CD14-positive monocyte (primary cell): ENCODE measurements around the gene CACNA1D. TPM values are rescaled to one million over a fixed set of nuclear protein-coding genes. Genes with fewer than 3 reads are reported as not detected.

Experiments used
- DNase-seq, 3 donors: peaks; one replicate each; pipeline ENCODE4 v3.0.0-alpha.2; 2011 to 2022
- H2AFZ ChIP-seq: 2 replicates; pipeline ENCODE4 v1.6.0; 2012; ENCODE audit warnings: mild to moderate bottlenecking, low read depth, low read length, inconsistent platforms; ENCODE audit not compliant: insufficient read depth, poor library complexity, severe bottlenecking
- H3K27ac ChIP-seq, 2 donors: 1 replicate in 1 of 2; 2 replicates in 1 of 2; pipeline ENCODE4 v1.5.1; 2012 to 2013; ENCODE audit warnings: low read length in 2 of 2, control low read depth in 1 of 2, inconsistent platforms in 1 of 2, low read depth in 1 of 2, mild to moderate bottlenecking in 1 of 2
- H3K27me3 ChIP-seq, 2 donors: one replicate each; pipeline versions ENCODE4 v1.6.0 to v1.6.1; 2011 to 2013; ENCODE audit warnings: low read length in 2 of 2; ENCODE audit not compliant: control insufficient read depth in 2 of 2, insufficient read depth in 2 of 2
- H3K36me3 ChIP-seq, 2 donors: replicated peaks in 1 of 2; 1 replicate in 1 of 2; 2 replicates in 1 of 2; pipeline versions ENCODE4 v1.5.1 to v1.6.1; 2012 to 2013; ENCODE audit warnings: low read length in 2 of 2, control low read depth in 1 of 2, inconsistent platforms in 1 of 2, mild to moderate bottlenecking in 1 of 2; ENCODE audit not compliant: insufficient read depth in 2 of 2, control insufficient read depth in 1 of 2
- H3K4me1 ChIP-seq, 2 donors: 1 replicate in 1 of 2; 2 replicates in 1 of 2; pipeline versions ENCODE4 v1.5.1 to v1.6.1; 2012 to 2013; ENCODE audit warnings: low read length in 2 of 2, control low read depth in 1 of 2, inconsistent platforms in 1 of 2, mild to moderate bottlenecking in 1 of 2, moderate library complexity in 1 of 2; ENCODE audit not compliant: insufficient read depth in 2 of 2, control insufficient read depth in 1 of 2
- H3K4me2 ChIP-seq: replicated peaks from 2 replicates; pipeline ENCODE3; 2012; ENCODE audit warnings: low read length, moderate library complexity, mild to moderate bottlenecking; ENCODE audit not compliant: poor library complexity, severe bottlenecking; ENCODE audit errors: extremely low read depth
- H3K4me3 ChIP-seq, 3 experiments: fragments of 200-600 bp in 1 of 3; sonication (generic) in 1 of 3; replicated peaks in 1 of 3; 1 replicate in 2 of 3; 2 replicates in 1 of 3; pipeline ENCODE4 v1.5.1; 2011 to 2013; ENCODE audit warnings: low read length in 3 of 3, mild to moderate bottlenecking in 3 of 3, control low read depth in 2 of 3, low read depth in 2 of 3, inconsistent platforms in 1 of 3, moderate library complexity in 1 of 3
- H3K79me2 ChIP-seq: 2 replicates; pipeline ENCODE4 v1.6.0; 2012; ENCODE audit warnings: mild to moderate bottlenecking, control low read depth, inconsistent platforms, low read length, moderate library complexity; ENCODE audit not compliant: insufficient read depth
- H3K9ac ChIP-seq: 2 replicates; pipeline ENCODE4 v1.6.0; 2017; ENCODE audit warnings: low read length, mild to moderate bottlenecking; ENCODE audit not compliant: insufficient read depth, poor library complexity, severe bottlenecking
- H3K9me3 ChIP-seq, 2 donors: replicated peaks in 1 of 2; 1 replicate in 1 of 2; 2 replicates in 1 of 2; pipeline versions ENCODE4 v1.5.1 to v1.6.1; 2012 to 2013; ENCODE audit warnings: low read length in 2 of 2, control low read depth in 1 of 2; ENCODE audit not compliant: control insufficient read depth in 1 of 2, insufficient read depth in 1 of 2
- H4K20me1 ChIP-seq: 2 replicates; pipeline ENCODE4 v1.6.0; 2012; ENCODE audit warnings: mild to moderate bottlenecking, low read length, control low read depth, moderate library complexity; ENCODE audit not compliant: insufficient read depth
- H3K27ac Mint-ChIP-seq, 7 donors: one replicate each; pipeline ENCODE4 v1.8.0; 2020; ENCODE audit warnings: mild to moderate bottlenecking in 7 of 7, mixed read lengths in 7 of 7, moderate library complexity in 6 of 7, inconsistent platforms in 2 of 7
- H3K27me3 Mint-ChIP-seq, 3 donors: one replicate each; pipeline ENCODE4 v1.8.0; 2021 to 2022; ENCODE audit warnings: low read depth in 3 of 3, mild to moderate bottlenecking in 3 of 3, mixed read lengths in 3 of 3, moderate library complexity in 3 of 3, inconsistent platforms in 1 of 3
- H3K36me3 Mint-ChIP-seq, 2 donors: one replicate each; pipeline ENCODE4 v1.8.0; 2020; ENCODE audit warnings: mixed read lengths in 2 of 2, inconsistent platforms in 1 of 2, mild to moderate bottlenecking in 1 of 2
- H3K4me1 Mint-ChIP-seq: one replicate; pipeline ENCODE4 v1.8.0; 2020; ENCODE audit warnings: mild to moderate bottlenecking, mixed read lengths
- H3K4me3 Mint-ChIP-seq, 2 donors: one replicate each; pipeline ENCODE4 v1.8.0; 2020; ENCODE audit warnings: mild to moderate bottlenecking in 2 of 2, mixed read lengths in 2 of 2, moderate library complexity in 1 of 2
- H3K9me3 Mint-ChIP-seq, 7 donors: one replicate each; pipeline ENCODE4 v1.8.0; 2020 to 2022; ENCODE audit warnings: mixed read lengths in 7 of 7, mild to moderate bottlenecking in 6 of 7, moderate library complexity in 6 of 7, inconsistent platforms in 2 of 7
- CTCF ChIP-seq: fragments of 200-600 bp; IDR thresholded peaks from one replicate; pipeline ENCODE4 v1.8.0; 2022; ENCODE audit warnings: antibody characterized with exemption, mild to moderate bottlenecking
- WGBS: methylation state at CpG from one replicate; pipeline ENCODE4 v1.1.5; 2013; ENCODE audit warnings: missing lambda C conversion rate; ENCODE audit not compliant: insufficient coverage; 5-methylcytosine and 5-hydroxymethylcytosine counted together
- intact Hi-C, 2 donors: fragments of 100-400 bp; cut with micrococcal nuclease; formaldehyde crosslinking; loops; one replicate each; pipeline versions ENCODE4 v1.15.0 to v1.15.1; 2023
- polyA plus RNA-seq, 3 donors: library from polyadenylated mRNA; depleted of rRNA in 1 of 3; unstranded in 2 of 3; stranded (reverse) in 1 of 3; fragments of 300-500 nt in 2 of 3; fragments of >200 nt in 1 of 3; fragmentation: Illumina TruSeq in 2 of 3; gene quantifications; 1 replicate in 2 of 3; 2 replicates in 1 of 3; pipeline ENCODE4 v1.2.3, GENCODE V29; 2012 to 2021

The CACNA1D gene
- polyA plus RNA-seq, 3 donors = 0.29 to 1.2 (median 0.98) TPM

- H3K27ac Mint-ChIP-seq = no peak overlapping the region
- Histone ChIP-seq H3K4me2 (no peak overlapping the region), H3K9me3 (no peaks in the 10 kb centered on the region), H3K27ac (no peak overlapping the region), H4K20me1 (no peaks in the 10 kb centered on the region), H2AFZ (no peak overlapping the region), H3K9ac (no peak overlapping the region), H3K4me1 (no peaks in the 10 kb centered on the region), H3K4me3 (no peak overlapping the region), H3K36me3 (no peaks in the 10 kb centered on the region), H3K27me3 (no peaks in the 10 kb centered on the region), H3K79me2 (no peaks in the 10 kb centered on the region)
- WGBS = 81% methylated on average over 15 of the region's 20 CpGs
- peaks cover 2 to 12% (median 8%) of the 10 kb centered on the region in 3 donors for H3K27me3 Mint-ChIP-seq
- H3K4me1 Mint-ChIP-seq = no peaks in the 10 kb centered on the region
- intact Hi-C loops = no loop called here
- DNase-seq = no peak
- TF ChIP-seq CTCF = no peak
- peak overlapping the region in 1 of 2 donors; percentile 3 for H3K4me3 Mint-ChIP-seq
- H3K36me3 Mint-ChIP-seq = no peaks in the 10 kb centered on the region
- H3K9me3 Mint-ChIP-seq = no peaks in the 10 kb centered on the region
These were observed 309.6 kb downstream of the CACNA1D start for GRCh38 chr3:53803816-53804695.

GRCh38 chr3:53804697-53805462, 310.5 kb downstream of the CACNA1D start:
- H3K9me3 ChIP-seq = no peaks in the 10 kb centered on the region
- H3K27me3 ChIP-seq = no peaks in the 10 kb centered on the region
- no peak for TF ChIP-seq CTCF
- intact Hi-C loops = no loop called here
- H3K4me3 Mint-ChIP-seq = no peak overlapping the region
- no peak overlapping the region for H3K9ac ChIP-seq
- no peak overlapping the region for H2AFZ ChIP-seq
- H3K36me3 Mint-ChIP-seq = no peaks in the 10 kb centered on the region
- H3K27me3 Mint-ChIP-seq = peaks cover 2 to 12% (median 8%) of the 10 kb centered on the region in 3 donors
- no peak overlapping the region for H3K27ac Mint-ChIP-seq
- no peaks in the 10 kb centered on the region for H3K79me2 ChIP-seq
- H3K4me2 ChIP-seq = no peak overlapping the region
- H4K20me1 ChIP-seq = no peaks in the 10 kb centered on the region
- 95% methylated on average over 9 of the region's 14 CpGs for WGBS
- H3K9me3 Mint-ChIP-seq = no peaks in the 10 kb centered on the region
- H3K27ac ChIP-seq = no peak overlapping the region
- H3K4me1 ChIP-seq = no peaks in the 10 kb centered on the region
- H3K4me3 ChIP-seq = no peak overlapping the region
- no peaks in the 10 kb centered on the region for H3K4me1 Mint-ChIP-seq
- no peaks in the 10 kb centered on the region for H3K36me3 ChIP-seq
- DNase-seq = no peak
